HG02970 (cell line): ENCODE results near the gene BEND3.
"Not testable (repeated sequence)": the region's sequence is repeated elsewhere in the genome, so short reads cannot be mapped to it uniquely, and the experiment has no call there.

ENCODE experiments used
- ATAC-seq: cut with Tn5 transposase; IDR thresholded peaks from one replicate; pipeline ENCODE4 v1.9.1; 2021; ENCODE audit warnings: mild to moderate bottlenecking, moderate library complexity, moderate number of reproducible peaks; ENCODE audit not compliant: unreplicated experiment, low FRiP score

BEND3 gene

GRCh38 chr6:107056796-107057195 lies 58.5 kb downstream of the BEND3 start:
- ATAC-seq = no peak

- no peak for ATAC-seq
These were observed 67.5 kb downstream of the BEND3 start for GRCh38 chr6:107047807-107048206.

GRCh38 chr6:107045826-107046675 lies 69.3 kb downstream of the BEND3 start:
- no peak for ATAC-seq

GRCh38 chr6:107033126-107033525 lies 82.2 kb downstream of the BEND3 start:
- no peak for ATAC-seq

- ATAC-seq = no peak
These were observed 83.3 kb downstream of the BEND3 start for GRCh38 chr6:107032051-107032450.

GRCh38 chr6:107030151-107030550 lies 85.2 kb downstream of the BEND3 start:
- ATAC-seq = no peak

- ATAC-seq = no peak
These were observed 88.3 kb downstream of the BEND3 start for GRCh38 chr6:107026965-107027364.

GRCh38 chr6:107021446-107022185 lies 93.7 kb downstream of the BEND3 start:
- no peak for ATAC-seq

- ATAC-seq = no peak
These were observed 95.1 kb downstream of the BEND3 start for GRCh38 chr6:107020239-107020638.

GRCh38 chr6:107019628-107020027 lies 95.7 kb downstream of the BEND3 start:
- ATAC-seq = not testable (repeated sequence)

- no peak for ATAC-seq
These were observed 96.3 kb downstream of the BEND3 start for GRCh38 chr6:107019047-107019446.
